GM18508 (cell line): Measurements from ENCODE around the gene MYO18B.

Experiments used
- ATAC-seq: cut with Tn5 transposase; IDR thresholded peaks from one replicate; pipeline ENCODE4 v1.9.1; 2021; ENCODE audit warnings: moderate number of reproducible peaks; ENCODE audit not compliant: insufficient read depth, unreplicated experiment

The MYO18B gene

DNA sequence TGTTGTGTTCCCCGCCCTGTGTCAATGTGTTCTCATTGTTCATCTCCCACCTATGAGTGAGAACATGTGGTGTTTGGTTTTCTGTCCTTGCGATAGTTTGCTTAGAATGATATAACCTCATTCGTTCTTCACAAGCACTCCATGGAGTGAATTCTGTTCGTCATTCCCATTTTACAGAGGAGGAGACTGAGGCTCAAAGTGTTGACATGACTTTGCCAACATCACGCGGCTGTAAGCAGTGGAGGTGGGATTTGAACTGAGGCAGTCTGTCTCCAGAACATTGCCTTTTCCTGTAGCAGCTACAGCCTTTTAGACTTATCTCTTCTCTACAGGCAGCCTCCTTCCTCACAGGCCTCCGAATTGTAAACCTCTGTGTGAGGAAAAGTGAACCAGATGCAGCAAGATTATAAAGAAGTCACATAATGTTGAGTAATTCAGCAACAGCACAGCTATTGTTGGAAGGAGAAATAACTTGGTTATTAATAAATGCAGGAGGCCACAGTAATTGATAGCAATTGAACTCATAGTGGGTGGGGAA lies 74.6 kb downstream of the MYO18B start:
- ATAC-seq = no peak

DNA sequence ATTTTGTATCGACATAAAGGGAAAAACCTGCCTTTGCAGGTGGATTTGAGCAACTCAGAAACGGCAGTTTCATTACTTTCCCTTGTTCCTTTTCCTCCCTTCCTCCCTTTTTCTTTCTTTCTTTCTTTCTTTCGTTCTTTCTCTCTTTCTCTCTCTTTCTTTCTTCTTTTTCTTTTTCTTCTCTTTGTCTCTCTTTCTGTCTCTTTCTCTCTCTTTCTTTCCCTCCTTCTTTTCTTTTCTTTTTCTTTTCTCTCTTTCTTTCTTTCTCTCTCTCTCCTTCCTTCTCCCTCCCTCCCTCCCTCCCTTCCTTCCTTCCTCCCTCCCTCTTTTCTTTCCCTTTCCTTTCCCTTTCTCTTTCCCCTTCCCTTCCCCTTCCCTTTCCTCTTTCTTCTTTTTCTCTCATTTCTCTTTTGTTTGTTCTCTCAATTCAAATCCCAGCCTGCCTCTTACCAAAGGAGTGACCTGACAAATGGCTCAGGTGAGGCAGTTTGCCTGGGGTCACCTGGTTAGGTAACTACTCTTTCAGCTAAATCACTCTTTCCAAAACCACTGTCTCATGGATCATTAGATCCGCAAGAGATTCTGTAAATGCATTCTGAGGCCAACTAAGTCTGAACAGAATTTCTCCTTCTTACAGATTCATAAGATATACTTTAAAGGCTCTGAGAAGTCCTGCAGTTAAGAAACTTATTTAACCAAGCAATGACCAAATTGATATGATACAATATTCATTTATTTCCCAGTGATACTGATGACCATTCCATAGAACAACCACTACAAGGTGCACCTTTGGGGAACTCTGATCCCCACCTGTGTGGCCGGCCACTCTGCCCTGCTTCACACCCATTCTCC lies 75.3 kb downstream of the MYO18B start:
- no peak for ATAC-seq

DNA sequence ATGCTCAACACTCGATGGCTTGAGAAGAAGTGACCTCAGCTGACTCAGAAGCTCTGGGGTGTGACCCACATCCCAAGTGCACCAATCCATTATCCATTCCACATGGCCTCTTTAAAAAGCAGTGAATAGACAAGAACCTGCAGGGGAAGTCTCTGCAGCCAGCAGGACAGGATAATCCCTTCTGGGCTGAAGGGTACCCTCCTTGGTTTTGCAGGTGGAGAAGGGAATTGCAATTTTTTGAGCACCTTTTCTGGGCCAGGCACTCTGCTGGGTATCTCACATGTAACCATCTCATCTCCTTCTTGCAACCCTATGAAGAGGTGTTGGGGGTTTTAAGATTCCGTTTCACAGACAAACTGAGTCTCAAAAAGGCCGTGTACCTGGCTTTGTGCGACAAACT lies 76.6 kb downstream of the MYO18B start:
- ATAC-seq = no peak

DNA sequence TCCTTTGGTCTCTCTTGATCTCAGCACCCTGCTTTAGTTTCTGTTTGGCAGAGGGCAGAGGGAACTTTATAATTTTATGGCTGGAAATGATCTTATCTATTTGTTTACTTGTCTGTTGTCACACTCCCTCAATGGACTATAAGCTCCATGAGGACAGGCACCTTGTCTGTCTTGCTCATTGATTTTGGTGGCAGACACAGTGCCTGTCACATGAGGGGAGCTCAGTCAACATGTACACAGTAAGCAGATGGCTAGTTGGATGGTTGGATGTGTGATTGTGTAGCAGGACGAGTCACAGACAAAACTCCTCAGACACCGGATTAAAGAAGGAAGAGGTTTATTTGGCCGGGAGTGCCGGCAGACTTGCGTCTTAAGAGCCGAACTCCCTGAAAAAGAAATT lies 80.4 kb downstream of the MYO18B start:
- no peak for ATAC-seq

DNA sequence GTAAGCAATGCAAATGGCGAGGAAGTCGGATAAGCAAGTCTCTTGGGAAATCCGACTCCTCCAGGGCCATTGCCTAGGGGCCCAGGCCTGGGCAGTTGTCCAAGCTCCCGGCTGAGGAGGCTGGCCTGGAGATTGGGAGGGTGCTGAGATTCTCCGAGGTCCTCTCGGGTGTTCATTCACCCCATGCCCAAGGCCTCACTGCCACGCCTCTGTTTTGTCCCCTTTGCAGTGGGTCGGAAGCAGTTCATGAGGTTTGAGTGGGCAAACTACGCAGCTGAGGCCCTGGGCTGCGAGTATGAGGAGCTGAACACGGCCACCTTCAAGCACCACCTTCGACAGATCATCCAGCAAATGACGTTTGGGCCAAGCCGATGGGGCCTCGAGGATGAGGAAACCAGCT lies 81.3 kb downstream of the MYO18B start:
- no peak for ATAC-seq

DNA sequence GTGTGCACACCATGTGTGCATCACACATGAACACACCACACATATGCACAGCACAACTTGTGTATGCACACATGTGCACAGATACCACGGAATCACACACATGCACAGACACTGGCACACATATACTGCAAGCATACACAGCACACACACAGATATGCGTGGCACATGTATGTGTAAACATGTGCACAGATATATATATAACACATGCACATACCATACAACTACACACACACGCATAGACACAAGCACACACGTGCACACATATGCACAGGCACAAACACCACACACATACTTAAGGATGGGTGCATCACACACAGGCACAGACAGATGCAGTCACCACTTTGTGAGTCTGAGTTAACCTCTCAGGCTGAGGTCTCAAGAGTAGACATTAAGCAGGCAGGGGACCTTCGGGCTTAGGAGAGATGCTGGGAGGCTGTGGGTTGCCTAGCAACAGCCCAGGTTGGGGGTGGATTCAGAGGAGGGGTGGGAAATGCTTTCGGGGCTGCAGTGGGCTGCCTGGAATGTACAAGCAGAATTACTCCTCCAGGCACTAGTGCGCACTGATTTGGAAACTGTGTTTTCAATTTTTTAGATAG lies 82.9 kb downstream of the MYO18B start:
- ATAC-seq = no peak

DNA sequence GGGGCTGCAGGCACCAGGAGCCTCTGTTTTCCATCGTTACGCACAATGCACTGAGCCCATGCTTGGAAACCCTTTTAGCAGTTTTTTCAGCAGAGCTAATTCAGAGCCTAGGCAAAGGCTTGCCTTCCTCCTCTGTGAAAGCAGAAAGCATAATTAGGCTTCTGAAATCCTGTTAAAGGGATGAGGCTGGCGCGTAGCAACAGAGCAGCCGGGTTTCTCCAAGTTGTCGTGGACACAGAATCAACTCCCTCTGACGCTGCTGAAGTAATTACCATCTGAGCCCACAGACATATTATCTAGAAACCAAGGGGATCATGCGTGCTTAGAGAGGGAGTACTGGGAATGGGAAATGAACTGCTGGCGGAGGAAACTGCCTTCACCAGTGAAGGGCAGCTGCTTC lies 85.4 kb downstream of the MYO18B start:
- no peak for ATAC-seq

DNA sequence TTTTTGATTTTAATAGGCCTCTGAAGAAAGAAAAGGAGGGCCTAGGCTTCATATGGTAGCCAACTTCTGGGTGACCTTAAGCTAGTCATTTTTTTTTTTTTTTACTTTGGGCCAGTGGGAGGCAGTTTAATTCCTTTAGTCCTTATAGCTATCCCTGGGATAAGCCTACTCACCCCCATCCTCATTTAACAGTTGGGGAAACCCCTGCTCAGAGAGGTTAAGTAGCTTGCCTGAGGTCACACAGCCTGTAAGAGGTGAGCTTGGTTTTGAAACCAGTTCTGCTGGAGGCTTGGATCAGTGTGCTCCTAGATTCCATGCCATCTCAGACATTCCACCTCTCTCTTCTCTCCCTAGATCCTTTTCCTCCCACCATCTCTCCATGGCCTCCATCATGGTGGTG lies 86.4 kb downstream of the MYO18B start:
- no peak for ATAC-seq

DNA sequence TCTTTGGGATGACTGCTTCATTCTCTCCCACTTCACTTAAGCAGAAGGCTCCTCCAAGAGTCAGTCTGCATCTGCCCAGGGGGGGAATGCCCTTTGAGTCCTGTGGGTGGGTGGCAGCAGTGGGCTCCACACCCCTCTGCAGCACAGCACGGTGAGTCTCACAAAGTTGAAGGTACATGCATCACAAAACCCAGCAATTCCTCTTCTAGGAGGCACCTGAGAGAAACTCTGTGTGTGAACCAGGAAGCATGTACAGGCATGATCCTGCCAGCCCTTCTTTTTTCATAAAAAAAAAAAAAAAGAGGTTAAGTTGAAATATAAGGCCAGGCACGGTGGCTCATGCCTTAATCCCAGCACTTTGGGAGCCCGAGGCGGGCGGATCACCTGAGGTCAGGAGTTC lies 87.2 kb downstream of the MYO18B start:
- ATAC-seq = no peak

DNA sequence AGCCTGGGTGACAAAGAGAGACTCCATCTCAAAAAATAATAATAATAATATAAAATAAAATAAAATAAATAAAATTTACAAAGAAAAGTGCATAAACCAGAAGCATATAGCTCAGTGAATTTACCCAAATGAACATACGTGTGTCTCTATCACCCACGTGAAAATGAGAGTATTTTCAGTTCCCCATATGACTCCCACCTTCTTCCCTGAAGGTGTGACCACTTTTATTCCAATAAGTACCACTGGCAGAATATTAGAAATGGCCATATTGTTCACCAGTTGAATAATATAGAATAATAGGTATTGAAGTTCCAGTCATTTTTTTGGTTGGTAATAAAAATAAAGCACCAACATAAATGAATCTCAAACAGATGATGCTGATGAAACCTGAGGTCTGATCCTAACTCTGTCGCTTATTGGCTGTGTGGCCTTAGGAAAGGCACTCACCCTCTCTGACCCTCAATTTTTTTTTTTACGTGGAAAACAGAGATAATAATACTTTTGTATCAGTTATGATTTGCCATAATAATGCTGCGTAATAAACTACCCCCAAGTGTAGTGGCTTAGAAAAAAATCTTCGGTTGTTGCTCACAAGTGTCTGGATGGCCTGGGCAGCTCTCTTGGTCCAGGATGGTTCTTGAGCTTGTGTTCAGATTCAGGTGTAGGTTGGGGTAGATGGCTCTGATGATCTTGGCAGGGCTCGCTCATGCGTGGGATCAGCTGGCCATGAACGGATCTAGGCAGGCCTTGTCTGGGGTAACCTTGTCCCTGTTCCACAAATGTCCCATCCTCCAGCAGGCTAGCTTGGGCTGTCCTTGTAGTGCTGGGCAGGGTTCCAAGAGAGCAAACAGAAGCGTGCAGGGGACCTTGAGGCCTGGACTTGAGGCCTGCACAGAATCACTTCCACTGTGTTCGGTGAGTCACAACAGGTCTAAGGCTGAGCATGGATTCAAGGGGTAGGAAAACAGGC lies 88.1 kb downstream of the MYO18B start:
- ATAC-seq = no peak

DNA sequence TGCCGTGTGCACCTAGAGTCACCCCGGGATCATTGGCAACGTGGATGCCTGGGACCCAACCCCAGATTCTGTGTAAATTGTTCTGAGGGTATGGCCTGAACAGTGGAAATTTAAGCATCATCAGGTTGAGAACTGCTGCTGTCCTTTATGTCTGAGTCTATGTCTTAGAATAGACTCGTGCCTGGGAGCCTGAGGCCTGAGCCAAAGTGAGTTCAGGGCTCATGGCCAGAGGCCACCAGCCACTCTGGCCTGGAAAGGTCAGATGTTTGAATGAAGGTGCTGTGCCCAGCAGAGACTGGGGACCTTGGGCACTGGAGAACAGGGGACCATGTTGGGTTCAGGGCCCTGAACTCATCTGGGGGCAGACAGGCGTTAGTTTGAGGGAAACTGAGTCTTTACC lies 91.1 kb downstream of the MYO18B start:
- no peak for ATAC-seq

DNA sequence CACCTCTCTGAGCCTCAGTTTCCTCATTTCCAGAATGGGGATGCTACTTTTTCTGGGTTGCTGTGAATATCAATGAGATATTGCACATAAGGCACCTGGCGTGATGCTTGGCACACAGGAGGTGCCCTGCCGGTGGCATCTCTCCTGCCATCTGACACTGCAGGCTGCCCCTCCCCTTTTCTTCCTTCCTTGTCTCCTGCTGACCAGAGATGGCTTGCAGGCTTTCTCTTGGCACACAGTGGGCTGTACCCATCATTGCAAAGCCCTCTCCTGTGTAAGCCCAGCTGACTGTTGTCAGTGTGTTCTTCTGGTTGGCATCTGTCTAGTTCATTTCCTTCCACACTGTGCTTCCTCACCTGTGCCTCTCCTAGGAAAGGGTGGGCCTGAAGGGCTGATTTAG lies 91.7 kb downstream of the MYO18B start:
- no peak for ATAC-seq

DNA sequence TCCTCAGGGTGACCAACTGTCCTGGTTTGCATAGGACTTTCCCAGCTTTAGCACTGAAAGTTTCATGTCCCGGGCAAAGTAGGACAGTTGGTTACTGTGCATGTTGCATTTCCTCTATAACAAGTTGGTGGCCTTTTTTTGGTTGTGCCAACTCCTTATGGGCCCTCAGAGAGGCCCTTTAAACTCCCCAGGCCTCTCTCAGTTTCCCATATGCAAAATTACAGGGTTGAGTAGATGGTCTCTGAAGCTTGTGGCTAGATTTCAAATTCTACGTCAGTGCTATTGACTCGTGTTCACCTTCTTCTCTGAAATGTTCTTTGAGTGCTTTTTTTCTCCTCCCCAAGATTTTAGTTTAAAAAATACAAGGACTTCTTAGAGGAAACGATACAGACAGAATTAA lies 92.5 kb downstream of the MYO18B start:
- no peak for ATAC-seq

DNA sequence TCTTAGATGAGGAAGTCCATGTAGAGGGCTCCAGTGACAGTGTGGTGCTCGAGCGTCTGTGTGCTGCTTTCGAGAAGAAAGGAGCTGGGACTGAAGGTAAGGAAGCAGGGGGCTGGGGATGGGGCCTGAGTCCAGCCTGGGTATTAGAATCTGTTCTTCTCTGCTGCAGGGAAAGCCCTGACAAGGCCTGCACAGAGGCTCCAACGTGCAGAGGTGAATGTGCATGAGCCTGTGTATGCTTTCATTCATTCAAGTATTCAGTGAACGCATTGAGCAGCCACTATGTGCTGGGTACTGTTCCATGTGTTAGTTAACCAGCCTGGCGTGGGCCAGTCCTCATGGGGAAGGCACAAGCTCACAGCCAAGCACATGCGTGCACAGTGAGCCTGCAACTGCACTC lies 93.4 kb downstream of the MYO18B start:
- ATAC-seq = no peak

DNA sequence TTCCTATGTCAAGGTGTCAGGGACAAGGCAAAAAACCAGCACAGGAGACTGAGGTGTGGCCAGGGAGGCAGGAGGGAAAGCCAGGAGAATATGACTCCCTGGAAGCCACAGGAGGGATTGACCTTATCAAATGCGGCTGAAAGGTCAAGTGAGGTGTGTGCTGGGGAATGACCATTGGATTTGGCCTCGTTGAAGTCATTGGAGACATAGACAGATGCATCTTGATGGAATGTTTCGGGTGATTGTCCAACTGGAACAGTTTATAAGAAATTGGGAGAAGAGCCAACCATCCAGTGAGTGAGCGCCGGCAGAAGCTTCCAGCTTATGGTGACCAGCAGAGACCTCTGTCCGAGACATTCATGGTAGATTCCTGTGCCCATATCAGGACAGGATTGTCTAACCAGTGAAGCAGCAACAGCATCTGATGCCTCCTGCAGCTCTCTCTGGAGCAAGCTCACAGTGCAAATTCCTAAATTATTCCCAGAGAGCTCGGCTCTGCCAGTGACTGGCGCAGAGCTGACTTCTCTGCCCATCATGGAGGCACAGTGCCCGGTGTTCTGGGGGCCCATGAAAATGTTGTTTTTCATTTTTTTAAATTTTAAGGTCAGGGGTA lies 95.4 kb downstream of the MYO18B start:
- ATAC-seq = no peak

DNA sequence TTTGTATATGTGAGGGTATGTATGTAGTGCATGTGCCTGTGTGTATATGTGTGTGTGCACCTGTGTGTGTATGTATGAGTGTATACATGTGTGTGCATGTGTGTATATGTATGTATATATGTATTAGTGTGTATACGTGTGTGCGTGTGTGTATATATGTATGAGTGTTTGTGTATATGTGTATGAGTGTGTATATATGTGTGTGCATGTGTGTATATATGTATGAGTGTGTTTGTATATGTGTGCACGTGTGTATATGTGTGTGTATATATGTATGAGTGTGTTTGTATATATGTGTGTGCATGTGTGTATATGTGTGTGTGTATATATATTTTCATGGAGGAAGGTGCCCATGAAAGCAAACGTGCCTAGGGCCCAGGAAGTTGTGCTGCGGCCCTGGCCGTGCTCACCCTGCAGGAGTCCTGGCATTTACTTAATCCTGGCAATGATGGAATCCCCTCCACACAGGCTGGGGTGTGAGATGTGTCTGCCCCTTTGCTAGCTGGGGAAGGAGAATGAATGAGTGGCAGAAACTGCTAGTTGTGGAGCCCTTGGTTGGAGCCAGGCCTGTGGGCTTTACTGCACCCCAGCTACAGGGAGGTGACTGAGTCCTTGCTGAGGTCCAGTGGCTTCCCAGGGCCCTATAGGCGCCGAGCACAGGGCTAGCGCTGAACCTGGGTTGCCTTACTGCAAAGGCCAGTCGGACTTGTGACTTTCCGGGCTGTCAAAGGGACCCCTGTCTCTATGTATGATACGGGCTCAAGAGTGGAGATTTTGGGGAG lies 97.2 kb downstream of the MYO18B start:
- ATAC-seq = no peak

DNA sequence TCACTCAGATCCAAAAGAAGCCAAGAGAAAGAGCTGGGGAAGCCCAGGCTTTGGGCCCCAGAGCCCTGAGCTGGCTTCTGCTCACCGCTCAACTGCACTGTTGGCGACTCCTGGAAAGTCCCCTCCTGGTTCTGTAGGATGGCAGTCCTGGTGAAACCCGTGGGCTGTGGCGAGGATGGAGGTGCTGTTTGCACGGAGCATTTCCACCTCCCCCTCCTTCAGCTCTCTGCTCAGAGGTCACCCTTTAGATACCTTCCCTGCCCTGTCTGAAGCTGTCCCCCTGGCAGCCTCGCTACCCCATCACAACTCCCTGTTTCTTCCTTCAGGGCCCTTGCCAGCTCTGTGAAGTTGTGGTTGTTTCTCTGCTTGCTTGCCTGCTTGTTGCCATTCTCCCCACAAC lies 97.8 kb downstream of the MYO18B start:
- ATAC-seq = no peak

DNA sequence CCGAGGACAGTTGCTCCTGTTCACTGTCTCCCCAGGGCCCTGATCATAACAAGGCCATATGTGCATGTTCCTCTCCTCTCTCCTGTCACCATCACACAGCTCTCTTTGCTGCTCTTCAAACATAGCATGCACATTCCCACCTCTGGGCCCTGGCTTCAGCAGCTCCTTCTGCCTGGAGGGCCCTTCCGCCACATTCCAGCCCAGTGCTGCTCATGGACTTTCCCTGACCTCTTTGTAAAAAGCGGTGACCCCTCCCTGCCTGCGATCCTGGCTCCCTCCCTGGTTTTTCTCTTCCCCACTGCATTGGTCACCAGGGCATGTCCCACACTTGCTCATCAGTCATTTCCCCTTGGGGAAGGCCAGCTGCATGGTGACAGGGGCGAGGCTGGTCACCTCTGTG lies 98.2 kb downstream of the MYO18B start:
- no peak for ATAC-seq

DNA sequence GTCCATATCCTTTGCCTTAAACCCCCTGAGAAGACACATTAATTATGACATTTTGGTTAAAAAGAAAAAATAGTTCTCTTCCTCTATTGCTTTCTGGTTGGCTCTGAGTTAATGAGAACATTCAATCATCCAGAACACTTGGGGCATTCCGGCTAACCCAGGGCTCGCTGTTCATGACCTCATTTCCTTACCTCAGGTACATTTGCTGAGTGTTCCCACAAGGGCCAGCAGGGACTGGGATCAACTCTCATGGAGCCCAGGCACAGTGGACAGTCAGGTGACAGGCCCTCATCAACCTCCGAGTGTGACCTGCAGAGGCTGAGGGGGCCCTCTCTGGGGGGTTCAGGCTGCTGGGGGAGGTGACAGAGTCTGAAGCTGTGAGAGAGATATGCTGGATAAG lies 98.9 kb downstream of the MYO18B start:
- ATAC-seq = no peak

DNA sequence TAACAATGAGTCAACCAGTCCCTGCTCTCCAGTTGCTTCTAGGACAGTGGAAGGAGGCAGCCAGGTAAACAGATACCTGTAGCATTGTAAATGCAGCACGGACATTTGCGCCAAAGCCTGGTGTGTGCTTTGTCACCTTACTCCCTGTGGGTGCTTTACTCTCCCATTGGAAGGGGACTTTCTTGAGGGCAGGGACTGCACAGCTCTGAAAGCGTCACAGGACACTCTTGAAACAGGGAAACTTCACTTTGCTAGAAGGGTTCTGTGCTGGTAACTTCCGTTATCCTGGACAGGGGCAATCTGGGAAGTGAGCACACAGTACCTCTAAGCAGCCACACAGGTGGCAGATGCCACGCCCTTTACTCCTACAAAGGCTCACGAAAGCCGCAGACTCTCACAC lies 99.8 kb downstream of the MYO18B start:
- ATAC-seq = no peak
